PFSK-1 (cell line): ENCODE measurements around the gene MAP6D1.

ENCODE experiments used
- FOXP2 ChIP-seq: optimal IDR thresholded peaks from 2 replicates; pipeline ENCODE3; 2011; ENCODE audit warnings: borderline replicate concordance, control low read depth, inconsistent platforms; ENCODE audit not compliant: insufficient read depth; ENCODE audit errors: extremely low read length, extremely low read depth
- POLR2AphosphoS5 ChIP-seq: IDR thresholded peaks from 2 replicates; pipeline ENCODE4 v1.6.1; 2012; ENCODE audit warnings: low read depth, mild to moderate bottlenecking, control low read depth, low read length, moderate library complexity
- SIN3A ChIP-seq: IDR thresholded peaks from 2 replicates; pipeline ENCODE4 v1.6.1; 2012; ENCODE audit warnings: mild to moderate bottlenecking, low read length, moderate library complexity, borderline replicate concordance; ENCODE audit not compliant: insufficient read depth
- TAF1 ChIP-seq: IDR thresholded peaks from 2 replicates; pipeline ENCODE4 v1.6.1; 2012; ENCODE audit warnings: low read length, control low read depth, borderline replicate concordance; ENCODE audit not compliant: insufficient read depth
- TF ChIP-seq, protein P1 (sequence below), 2 experiments: IDR thresholded peaks; 2 replicates each; pipeline versions ENCODE4 v1.6.1 to v1.8.0; 2011 to 2012; ENCODE audit warnings: low read depth in 2 of 2, low read length in 2 of 2, control low read depth in 1 of 2, inconsistent platforms in 1 of 2, mild to moderate bottlenecking in 1 of 2, moderate library complexity in 1 of 2; ENCODE audit not compliant: insufficient read depth in 1 of 2

Gene MAP6D1

GRCh38 chr3:183809270-183809669 lies 16.1 kb downstream of the MAP6D1 start:
- TF ChIP-seq, protein P1, sequence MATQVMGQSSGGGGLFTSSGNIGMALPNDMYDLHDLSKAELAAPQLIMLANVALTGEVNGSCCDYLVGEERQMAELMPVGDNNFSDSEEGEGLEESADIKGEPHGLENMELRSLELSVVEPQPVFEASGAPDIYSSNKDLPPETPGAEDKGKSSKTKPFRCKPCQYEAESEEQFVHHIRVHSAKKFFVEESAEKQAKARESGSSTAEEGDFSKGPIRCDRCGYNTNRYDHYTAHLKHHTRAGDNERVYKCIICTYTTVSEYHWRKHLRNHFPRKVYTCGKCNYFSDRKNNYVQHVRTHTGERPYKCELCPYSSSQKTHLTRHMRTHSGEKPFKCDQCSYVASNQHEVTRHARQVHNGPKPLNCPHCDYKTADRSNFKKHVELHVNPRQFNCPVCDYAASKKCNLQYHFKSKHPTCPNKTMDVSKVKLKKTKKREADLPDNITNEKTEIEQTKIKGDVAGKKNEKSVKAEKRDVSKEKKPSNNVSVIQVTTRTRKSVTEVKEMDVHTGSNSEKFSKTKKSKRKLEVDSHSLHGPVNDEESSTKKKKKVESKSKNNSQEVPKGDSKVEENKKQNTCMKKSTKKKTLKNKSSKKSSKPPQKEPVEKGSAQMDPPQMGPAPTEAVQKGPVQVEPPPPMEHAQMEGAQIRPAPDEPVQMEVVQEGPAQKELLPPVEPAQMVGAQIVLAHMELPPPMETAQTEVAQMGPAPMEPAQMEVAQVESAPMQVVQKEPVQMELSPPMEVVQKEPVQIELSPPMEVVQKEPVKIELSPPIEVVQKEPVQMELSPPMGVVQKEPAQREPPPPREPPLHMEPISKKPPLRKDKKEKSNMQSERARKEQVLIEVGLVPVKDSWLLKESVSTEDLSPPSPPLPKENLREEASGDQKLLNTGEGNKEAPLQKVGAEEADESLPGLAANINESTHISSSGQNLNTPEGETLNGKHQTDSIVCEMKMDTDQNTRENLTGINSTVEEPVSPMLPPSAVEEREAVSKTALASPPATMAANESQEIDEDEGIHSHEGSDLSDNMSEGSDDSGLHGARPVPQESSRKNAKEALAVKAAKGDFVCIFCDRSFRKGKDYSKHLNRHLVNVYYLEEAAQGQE (IDR thresholded peaks at IDR 0.05; ENCODE audit: insufficient read depth in 1 of 2, low read depth in 2 of 2, low read length in 2 of 2) = no peak
- TF ChIP-seq FOXP2 (no peak), POLR2AphosphoS5 (no peak), TAF1 (no peak)

- TF ChIP-seq FOXP2 = no peak
- TF ChIP-seq, protein P1 (IDR thresholded peaks at IDR 0.05; ENCODE audit: insufficient read depth in 1 of 2, low read depth in 2 of 2, low read length in 2 of 2) = no peak
- TF ChIP-seq TAF1 = no peak
- no peak for TF ChIP-seq SIN3A
- TF ChIP-seq POLR2AphosphoS5 = no peak
Measured at GRCh38 chr3:183808355-183808754, 17.0 kb downstream of the MAP6D1 start.

GRCh38 chr3:183807881-183808280 lies 17.5 kb downstream of the MAP6D1 start:
- TF ChIP-seq SIN3A (no peak), POLR2AphosphoS5 (no peak), TAF1 (no peak)

DNA sequence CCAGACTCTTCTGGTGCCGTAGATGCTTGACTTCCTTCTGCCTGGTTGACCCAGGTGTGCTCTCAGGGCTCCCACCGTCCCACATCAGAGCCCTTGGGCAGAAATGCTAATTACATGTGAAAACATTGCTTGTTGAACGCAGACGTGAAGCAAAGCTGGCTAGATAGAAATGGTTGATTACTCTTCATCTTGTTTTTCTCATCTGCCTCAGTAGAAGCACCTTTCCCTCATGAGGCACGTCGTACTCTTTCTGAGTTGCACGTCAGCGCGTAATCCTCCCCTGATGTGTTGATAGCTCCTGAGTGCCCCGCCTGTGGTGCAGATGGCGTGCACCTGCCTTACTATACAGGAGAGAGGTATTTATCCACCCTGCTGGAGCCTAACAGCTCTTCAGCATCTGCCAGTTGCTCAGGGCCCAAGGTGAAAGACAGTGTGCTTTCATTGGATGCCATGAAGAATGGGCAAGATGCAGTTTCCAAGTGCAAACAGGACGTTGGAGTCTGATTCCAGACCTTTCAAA lies 18.1 kb downstream of the MAP6D1 start:
- TF ChIP-seq SIN3A (no peak), FOXP2 (no peak), TAF1 (no peak), POLR2AphosphoS5 (no peak)
- TF ChIP-seq, protein P1 (IDR thresholded peaks at IDR 0.05; ENCODE audit: insufficient read depth in 1 of 2, low read depth in 2 of 2, low read length in 2 of 2) = no peak

DNA sequence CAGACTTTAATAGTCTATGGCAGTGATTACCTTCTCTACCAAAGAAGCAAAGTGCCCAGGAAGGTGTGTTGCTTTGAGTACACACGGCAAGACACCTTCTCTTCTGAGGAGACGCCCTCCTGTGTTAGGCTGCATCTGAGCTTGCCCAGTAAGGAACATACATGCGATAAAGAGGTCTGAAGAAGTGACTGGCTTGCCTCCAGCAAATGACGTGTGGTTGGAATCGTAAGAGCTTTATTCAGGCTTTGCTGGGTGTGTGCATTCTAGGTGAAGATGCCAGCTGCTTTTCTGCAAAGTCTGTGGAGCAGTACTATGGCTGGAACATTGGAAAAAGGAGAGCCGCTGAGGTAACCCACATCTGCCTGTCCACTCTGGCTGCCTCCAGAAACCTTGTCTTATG lies 22.4 kb downstream of the MAP6D1 start:
- TF ChIP-seq, protein P1 (IDR thresholded peaks at IDR 0.05; ENCODE audit: insufficient read depth in 1 of 2, low read depth in 2 of 2, low read length in 2 of 2) = no peak
- TF ChIP-seq SIN3A (no peak), FOXP2 (no peak), TAF1 (no peak), POLR2AphosphoS5 (no peak)
